Measurements from ENCODE around the gene LLGL1.
A peak's percentile ranks its signal among the peaks of the same experiment; 100 is the strongest.

DNA sequence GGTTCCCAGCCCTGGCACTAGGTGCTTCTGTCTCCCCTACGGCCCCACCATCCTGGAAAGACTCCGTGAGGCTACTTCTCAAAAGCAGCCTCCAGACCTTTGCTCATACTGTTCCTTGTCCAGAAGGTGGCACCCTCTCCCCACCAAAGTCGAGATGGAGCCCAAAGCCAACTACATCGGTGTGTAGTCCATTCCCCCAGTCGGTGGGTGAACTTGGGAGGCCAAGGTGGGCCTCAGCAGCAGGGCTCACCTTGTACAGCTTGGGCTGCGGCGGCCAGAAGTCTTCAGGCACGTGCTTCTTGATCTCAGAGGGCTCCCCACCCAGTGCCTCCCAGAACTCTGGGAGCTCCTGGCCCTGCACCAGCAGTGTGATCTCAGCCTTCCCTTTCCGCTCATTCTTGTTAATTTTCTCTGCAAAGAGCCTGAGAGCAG lies 22.9 kb downstream of the LLGL1 start:
- TF ChIP-seq EZH2phosphoT487 (conservative IDR thresholded peaks at IDR 0.05; ENCODE audit: low read length), result no peak
- TF ChIP-seq, protein P1, sequence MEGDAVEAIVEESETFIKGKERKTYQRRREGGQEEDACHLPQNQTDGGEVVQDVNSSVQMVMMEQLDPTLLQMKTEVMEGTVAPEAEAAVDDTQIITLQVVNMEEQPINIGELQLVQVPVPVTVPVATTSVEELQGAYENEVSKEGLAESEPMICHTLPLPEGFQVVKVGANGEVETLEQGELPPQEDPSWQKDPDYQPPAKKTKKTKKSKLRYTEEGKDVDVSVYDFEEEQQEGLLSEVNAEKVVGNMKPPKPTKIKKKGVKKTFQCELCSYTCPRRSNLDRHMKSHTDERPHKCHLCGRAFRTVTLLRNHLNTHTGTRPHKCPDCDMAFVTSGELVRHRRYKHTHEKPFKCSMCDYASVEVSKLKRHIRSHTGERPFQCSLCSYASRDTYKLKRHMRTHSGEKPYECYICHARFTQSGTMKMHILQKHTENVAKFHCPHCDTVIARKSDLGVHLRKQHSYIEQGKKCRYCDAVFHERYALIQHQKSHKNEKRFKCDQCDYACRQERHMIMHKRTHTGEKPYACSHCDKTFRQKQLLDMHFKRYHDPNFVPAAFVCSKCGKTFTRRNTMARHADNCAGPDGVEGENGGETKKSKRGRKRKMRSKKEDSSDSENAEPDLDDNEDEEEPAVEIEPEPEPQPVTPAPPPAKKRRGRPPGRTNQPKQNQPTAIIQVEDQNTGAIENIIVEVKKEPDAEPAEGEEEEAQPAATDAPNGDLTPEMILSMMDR (IDR thresholded peaks at IDR 0.05; ENCODE audit: insufficient read depth, low read length, poor library complexity, severe bottlenecking), result peak; percentile 61

Measured in SU-DHL-6 (cell line).